Stimulated activated CD4-positive, alpha-beta T cell treated with anti-CD3 and anti-CD28 coated beads, Interleukin-12 subunit alpha, Interleukin-12 subunit beta, amount 100 ng/mL, for 48 hours (primary cell): ENCODE data around the gene JAG1.
A peak's percentile ranks its signal among the peaks of the same experiment; 100 is the strongest.
"Not testable (repeated sequence)": the region's sequence is repeated elsewhere in the genome, so short reads cannot be mapped to it uniquely, and the experiment has no call there.

Experiments
- DNase-seq, 3 donors: peaks; one replicate each; pipeline ENCODE4 v3.0.0-alpha.2; 2020; ENCODE audit warnings: low read depth in 2 of 3, low spot score in 1 of 3

JAG1 gene

GRCh38 chr20:10613911-10614310 is 59.9 kb downstream of the JAG1 start:
- DNase-seq: no peak

GRCh38 chr20:10613426-10613825 is 60.4 kb downstream of the JAG1 start:
- DNase-seq: not testable (repeated sequence)

DNA sequence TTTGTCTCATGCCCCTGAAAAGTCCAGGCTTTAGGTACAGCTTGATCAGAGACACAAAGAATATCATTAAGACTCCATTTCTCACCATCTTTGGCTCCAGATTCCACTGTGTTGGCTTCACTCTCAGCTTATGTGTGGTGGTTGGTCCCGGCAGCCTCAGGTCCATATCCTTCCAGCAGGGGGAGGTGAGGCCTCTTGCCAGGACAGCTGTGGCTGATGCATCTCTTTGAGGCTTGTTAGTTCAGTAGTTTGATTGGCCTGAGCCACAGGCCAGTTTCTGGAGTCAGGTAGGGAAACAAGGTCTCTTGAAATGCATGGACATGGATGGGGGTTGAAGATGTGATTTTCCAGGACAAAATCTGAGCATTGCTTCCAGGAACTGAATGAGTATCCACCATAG is 62.4 kb downstream of the JAG1 start:
- DNase-seq: no peak

- no peak for DNase-seq
Observed at GRCh38 chr20:10610251-10610650, 63.5 kb downstream of the JAG1 start.

- no peak for DNase-seq
Observed at GRCh38 chr20:10609770-10610169, 64.0 kb downstream of the JAG1 start.

DNA sequence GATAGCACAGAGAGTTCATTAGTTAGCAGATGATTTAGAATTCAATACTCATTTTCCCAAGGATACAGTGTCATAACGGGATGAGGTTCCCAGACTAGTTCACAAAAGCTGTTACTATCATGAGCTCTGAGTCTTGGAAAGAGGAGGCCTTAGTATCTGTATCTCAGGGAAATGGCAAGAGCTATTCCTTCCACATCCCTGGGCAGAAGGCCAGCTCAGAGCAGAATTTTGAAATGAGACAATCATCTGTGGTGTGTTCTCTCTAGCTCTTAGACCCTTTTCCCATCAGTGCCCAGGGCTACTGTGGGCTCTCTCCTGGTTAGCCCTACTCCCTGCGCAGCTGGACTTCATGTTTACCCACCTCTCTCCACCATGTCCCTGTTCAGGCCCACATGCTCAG is 64.5 kb downstream of the JAG1 start:
- DNase-seq: no peak

DNA sequence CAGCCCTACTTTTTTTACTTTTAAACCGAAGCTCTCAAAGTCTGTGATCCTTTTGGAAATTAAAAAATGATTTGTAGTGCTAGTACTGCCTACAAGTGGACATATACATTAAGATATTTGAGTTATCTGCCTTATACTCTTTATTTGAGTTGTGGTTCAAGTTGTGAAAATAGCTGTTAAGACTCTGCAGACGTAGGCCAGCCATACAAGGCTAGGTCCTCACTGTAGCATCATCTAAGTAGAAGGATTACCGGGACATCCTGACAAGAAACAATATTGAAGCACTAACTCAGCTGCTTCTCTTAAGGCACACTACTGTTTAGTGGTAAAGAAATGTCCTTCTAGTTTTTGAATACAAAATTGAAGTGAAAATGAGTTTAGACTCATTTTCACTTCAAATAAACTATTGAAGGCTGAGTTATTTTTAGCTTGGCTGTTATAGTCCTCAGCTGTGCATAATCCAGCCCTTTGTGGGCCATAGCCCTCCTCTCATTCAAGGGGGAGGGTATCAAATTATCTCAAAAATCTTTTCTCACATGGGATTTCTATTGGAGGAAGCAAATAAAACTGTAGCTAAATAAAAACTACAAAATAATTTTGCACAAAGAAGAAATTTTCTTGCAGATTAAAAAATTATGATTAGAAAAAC is 68.1 kb downstream of the JAG1 start:
- no peak for DNase-seq

DNA sequence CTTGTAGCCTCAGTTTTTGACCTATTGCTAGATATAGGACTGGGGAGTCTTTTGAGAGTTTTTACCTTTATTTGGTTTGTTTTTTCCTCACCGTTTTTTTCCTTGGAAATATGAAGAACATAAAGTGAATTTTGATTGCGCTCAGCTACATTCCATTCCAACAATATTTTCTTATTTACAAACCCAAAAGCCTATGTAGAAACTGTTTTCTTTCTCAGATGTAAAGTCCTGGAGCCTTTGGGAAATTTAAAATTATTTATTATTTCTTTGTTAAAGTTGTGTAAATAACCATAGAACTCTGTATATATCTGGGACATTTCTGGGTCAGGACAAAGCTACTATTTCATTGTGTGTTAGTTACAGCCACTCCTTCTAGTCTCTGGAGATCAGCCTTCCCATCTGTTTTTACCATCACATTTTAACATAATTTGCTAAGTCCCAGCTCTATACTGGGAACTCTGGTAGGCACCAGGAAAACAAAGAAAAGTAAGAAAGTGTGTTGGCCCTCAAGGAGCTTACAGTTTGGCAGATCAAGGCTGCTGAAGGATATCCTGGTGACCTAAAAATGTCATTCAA is 68.8 kb downstream of the JAG1 start:
- no peak for DNase-seq

DNA sequence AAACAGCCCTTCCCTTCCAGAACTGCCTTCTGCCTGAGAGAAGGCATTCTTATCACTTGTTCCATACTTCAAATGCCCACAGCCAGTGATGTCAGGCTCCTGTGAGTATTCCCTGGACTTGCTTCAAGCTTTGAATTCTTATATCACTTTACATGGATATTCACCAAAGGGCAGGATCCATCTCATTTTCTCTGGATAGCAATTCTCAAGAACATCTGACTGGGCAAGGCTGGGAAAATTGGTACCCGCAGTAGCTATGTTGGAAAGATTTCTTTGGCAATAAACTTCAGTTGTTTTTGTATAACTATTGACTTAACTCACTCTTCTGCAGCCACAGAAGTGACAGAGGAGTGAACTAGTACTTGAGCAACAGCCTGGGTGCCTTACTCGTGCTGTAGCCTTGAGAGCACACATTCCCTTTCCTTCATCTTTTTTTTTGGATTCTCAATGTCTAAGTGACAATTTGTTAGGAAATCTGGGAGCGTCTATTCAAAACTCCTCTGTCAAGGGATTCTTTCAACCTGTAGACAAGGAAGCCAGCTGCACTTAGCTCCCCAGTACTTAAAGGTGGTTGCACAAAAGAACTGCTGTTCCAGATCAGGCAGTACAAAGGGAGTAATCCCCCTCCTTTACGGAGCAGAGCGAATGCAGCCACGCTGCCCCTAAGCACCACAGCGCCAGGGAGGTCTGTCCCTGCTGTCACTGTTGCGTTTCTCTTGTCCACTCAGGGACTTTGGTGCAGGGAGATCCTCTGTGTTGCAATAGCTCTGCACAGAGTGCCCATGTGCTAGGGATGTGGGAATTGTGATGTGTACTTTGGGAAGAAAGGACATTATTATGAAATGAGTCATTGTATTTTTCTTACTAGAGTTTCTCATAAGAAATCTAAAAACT is 69.6 kb downstream of the JAG1 start:
- no peak for DNase-seq

- peak in 1 of 3 donors; percentile 8 for DNase-seq
Observed at GRCh38 chr20:10603378-10603777, 70.4 kb downstream of the JAG1 start.

DNA sequence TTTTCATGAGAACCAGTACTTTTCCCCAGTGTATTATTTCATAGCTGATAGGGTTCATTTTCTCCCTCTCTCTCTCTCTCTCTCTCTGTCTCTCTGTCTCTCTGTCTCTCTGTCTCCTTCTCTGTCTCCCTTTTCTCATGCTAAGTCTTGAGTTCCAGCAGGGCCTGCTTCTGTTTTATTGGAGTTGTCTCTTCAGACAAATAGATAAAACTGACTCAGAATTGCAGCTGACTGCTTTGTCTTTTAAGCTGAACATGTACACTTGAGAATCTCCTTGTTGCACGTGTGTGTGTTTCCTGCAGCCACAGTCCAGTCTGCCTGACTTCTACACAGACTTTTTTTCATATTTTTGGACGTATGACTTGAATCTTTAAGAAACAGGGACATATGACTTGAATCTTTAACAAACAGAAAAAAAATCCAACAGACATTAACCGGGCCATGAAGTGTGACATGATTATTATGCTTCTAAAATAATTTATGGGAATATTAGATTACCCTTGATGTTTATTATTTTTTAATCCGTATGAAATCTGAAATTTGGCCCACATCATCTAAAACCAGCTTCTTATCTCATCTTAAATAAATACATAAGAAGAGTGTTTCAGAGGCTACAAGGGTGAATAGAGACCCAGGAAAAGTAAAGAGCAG is 71.5 kb downstream of the JAG1 start:
- DNase-seq: no peak

GRCh38 chr20:10597637-10598036 is 76.2 kb downstream of the JAG1 start:
- DNase-seq: no peak

GRCh38 chr20:10596710-10597121 is 77.1 kb downstream of the JAG1 start:
- DNase-seq: no peak

DNA sequence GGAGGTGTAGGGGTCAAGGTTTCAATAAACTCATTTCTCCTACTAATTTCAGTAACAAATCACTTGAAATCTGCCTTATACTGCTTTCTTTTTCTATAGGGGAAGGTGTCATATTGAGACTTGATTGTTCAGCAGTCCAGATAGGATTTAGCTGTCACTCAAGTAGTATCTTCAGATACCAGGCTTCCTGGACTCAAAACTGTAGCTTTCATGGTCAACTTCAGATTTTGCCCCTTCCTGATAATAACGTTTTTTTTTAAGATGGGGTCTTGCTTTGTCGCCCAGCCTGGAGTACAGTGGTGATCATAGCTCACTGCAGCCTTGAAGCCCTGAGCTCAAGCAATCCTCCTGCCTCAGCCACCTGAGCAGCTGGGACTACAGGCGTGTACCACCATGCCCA is 77.8 kb downstream of the JAG1 start:
- DNase-seq: no peak

DNA sequence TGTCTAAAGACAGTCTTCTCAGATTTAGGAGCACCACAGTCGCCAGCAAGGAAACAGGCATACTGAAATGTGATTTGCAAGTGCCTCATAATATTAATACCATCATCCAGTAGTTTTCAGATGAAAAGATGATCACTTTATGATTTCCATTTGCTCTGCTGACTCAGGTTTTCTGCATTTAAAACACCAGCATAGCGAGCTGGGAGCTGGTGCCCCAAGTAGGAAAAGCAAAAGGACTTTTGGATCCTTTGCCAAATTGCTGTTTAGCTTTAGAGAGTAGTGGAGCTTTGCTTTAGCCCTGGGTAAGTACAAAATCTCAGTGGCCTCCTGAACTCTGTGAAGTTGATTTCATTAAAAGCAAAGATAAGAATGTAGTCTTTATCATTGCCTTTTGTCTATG is 78.5 kb downstream of the JAG1 start:
- DNase-seq: no peak

- DNase-seq: no peak
Observed at GRCh38 chr20:10594296-10594868, 79.4 kb downstream of the JAG1 start.

DNA sequence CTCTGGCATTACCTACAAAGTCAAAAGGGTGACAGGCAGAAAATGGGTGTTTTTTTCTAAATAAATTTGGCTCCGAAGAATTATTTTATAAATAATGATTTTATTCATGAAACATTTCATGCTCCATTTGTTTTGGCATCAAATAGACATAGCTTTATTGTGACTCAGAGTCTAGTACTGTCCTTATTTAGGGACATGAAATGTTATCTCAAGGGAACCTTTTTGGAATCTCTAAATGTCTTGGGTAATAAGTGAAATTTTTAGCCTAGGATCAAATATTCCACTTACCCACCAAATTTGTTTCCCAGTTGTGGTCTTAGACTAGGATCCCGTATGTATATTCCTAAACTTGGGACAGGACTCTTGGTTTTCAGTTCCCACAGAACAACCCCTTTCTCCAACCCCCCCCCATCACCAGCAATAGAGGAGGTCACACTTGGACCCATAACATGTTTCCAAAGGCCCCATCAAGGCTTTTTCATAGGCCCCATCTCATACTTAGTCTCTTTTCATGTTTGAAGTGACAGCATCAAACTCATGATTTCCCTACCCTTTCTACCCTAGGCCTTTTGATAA is 81.8 kb downstream of the JAG1 start:
- DNase-seq: no peak

DNA sequence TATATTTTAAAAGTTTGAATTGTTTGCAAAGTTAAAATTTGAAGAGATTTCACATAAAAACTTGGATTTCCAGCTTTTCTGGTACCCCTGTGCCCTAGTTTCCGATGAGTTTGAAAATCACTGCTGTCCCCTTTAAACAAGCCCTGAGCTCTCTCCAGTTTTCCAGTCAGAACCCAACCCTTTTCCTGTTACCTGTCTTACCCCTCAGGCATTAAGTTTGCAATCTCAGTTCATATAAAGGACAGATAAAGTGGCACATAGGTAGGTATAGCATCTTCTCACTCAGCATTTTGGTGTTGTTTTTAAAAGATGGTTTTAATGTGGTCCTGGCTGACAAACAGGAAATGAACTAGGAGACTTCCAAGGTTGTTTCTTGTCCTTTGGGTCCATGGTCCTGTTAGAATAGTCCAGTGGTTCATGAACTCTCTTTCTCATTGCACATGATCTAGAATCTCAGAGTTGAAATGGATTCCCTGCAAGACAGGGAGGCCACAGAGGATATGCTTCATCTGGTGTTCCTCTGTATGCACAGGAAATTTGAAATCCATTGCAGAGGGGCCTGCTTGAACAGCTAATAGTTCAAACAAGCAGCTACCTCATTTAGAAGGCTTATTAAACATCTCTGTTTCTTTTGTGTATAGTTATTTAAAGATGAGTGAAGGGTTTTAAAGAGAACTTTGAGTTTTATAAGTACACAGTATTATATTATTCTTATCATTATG is 82.7 kb downstream of the JAG1 start:
- DNase-seq: no peak

DNA sequence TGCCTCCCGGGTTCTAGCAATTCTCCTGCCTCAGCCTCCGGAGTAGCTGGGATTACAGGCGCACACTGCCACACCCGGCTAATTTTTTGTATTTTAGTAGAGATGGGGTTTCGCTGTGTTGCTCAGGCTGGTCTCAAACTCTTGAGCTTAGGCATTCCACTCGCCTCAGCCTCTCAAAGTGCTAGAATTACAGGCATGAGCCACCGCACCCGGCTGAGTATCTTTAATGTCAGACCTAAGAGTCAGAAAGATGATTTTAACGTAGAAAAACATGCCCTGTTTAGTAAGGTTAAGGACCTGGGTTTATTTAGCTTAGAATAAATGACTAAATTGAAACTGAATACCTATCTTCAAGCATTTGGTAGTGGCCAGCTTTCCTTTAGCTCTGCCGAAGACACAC is 83.4 kb downstream of the JAG1 start:
- DNase-seq: not testable (repeated sequence)
